HG02759 (cell line): Measurements from ENCODE around the gene NRP2.
A peak's percentile ranks its signal among the peaks of the same experiment; 100 is the strongest.

Experiments used
- ATAC-seq: cut with Tn5 transposase; IDR thresholded peaks from one replicate; pipeline ENCODE4 v1.9.1; 2021; ENCODE audit warnings: mild to moderate bottlenecking, moderate library complexity; ENCODE audit not compliant: unreplicated experiment

The NRP2 gene

DNA sequence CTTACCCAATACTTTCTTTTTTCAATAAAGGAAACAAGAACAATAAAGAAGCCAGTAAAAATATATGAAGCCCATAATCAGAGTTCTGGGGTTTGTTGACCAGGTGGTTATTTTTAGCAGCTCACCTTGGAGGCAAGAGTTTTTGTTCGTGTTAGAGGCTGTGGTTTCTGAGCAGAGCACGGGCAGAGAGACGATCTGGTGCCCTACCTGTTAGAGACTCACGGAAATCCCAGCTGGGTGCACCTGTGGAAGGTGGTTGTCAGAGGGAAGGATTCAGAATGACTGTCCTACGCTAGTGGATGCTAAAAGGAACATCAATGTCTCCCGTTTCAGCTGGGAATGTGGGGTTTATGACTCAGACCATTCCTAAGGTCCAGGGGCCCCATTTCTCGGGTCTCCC is 87.6 kb downstream of the NRP2 start:
- no peak for ATAC-seq

DNA sequence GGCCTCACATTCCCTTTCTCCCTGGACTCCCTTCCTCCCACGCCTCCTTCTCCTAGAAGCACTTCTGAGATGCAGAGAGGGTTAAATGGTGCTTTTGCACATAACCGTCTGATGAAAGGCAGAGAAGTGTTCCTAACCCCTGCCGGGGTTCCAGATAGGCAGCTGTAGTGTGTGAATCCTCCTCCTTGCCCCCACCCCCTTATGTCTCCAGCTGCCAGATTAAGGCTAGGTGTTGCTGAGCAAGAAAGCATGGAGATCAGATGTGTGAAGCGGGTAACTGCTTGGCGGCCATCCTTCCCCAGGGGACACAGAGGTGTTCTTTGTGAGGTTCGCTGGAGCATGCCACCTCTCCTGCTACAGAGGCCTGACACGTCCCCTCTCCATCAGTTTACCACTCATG is 88.3 kb downstream of the NRP2 start:
- no peak for ATAC-seq

DNA sequence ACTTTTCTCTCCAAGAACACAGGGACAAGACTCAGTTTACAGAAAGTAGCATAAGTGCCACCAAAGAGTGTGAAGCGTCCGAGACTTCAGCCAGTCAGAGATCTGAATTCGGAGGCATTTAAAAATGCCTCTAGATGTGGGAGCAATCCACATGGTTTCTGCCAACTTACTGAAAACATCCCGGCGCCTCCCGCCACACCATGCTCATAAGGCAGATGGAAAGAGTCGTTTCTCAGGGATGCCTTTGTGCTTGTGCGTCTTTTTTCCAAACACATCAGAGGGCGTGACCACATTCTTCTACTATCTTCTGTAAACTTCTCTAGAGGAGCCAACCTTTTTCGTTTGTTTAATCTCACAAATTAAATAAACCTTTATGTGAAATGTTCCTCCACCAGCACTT is 88.7 kb downstream of the NRP2 start:
- ATAC-seq, result no peak

DNA sequence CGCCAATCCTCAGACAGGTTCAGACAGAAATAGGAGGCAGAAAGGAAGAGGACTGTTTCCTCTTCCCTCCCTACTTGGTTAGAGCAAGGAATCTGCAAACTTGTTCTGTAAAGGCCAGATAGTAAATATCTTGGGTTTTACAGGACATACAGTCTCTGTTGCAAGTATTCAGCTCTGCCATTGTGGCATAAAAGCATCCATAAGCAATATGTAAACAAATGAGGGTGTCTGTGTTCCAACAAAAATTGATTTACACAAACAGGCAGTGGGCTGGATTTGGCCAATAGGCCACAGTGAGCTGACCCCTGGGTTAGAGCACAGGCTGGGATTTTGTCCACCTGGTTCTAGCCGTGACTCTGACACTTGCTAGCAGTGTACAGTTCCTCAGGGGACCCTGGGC is 89.4 kb downstream of the NRP2 start:
- ATAC-seq, result no peak

DNA sequence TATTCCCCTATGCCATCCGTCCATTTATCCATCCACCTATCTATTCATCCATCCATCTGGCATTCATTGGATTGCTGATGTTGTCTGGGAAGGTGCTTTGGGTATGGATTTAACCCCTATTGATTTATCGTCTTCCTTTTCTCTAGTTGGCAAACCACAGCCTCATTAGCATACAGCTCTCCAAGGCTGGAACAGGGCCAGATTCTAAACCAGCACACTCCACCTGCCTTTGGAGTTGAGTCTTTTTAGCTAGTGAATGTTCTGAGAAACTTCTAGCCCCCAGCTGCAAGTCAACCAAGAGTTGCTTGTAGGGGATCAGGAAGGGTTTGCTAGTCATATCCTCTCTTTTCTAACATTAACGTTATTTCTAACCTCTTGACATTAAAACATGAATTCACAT is 90.7 kb downstream of the NRP2 start:
- no peak for ATAC-seq

DNA sequence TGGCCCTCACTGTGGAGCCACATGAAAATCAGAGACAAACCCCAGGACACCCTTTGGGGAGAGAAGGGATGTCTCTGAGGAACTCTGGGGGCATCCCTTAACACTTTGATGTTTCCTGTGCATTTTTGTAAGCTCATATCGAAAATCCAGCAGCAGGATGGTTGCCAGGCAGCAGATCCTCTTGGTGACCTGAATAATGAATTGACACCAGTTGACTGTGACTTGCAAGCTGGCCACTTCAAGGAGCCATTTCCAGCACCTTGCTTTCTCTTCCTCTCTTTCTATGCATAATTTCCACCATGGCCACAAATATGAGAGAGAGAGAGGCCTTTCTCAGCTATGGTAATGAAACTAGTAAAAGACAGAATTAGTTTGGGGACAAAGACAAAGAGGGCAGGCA is 91.7 kb downstream of the NRP2 start:
- no peak for ATAC-seq

DNA sequence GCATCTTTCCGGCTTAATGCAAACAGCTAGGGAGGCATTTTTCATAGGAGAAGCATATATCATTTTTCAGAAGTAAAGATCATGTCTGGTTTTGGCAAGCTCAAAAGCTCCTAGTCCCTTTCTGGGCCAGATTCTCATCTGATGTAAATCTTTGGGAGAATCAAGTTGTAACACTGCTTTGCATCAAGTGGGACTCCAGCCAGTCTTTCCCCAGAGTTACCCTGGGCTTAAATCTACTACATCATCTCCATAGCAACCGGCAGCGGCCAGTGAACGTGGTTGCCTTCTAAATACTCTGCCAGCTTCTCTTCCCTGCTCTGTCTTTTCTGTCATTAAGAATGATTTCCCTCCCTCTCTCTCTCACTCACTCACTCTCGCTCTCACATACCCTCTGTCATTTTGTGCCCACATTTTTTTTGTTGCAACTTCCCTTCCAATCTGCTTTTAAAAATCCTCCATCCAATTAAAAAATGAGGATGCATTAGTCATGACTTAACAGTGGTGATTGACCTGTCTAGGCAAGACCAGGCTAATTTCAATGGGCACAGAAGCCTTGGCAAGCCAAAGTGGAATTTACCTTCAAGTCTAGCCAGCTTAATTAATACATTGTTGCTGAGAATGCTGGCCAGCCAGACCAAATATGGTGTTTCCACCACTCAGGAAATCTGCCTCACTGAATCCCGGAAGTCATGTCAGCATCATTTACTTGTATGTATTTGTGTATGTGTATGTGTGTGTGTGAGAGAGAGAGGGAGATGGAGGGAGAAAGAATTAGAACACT is 93.0 kb downstream of the NRP2 start:
- ATAC-seq, result no peak

DNA sequence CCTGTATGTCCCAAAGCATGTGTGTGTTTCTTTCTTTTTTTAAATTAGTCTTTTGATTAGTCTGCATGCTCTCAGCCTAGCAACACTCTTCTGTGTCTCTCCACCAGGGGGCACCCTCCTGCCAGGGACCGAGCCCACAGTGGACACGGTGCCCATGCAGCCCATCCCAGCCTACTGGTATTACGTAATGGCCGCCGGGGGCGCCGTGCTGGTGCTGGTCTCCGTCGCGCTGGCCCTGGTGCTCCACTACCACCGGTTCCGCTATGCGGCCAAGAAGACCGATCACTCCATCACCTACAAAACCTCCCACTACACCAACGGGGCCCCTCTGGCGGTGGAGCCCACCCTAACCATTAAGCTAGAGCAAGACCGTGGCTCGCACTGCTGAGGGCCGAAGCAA is 93.8 kb downstream of the NRP2 start:
- ATAC-seq, result peak; percentile 81

DNA sequence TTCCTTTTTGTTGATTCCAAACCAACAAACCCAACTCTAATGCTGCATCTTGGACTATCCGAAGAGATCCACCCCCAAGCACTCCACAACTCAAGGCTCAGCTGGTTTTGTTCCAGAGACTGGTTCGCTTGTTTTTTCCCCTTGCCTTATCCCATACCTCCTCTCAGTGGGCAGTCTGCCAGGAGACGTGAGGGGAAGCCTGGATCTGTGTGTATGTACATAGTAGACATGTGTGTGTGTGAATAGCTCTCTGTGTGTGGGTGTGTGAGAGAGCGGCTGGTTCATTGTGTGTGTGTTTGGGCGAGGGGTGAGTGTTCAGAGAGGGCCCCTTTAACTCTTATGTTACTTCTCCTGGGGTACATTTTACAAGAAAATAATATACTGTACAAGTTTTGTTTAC is 94.4 kb downstream of the NRP2 start:
- ATAC-seq, result no peak

DNA sequence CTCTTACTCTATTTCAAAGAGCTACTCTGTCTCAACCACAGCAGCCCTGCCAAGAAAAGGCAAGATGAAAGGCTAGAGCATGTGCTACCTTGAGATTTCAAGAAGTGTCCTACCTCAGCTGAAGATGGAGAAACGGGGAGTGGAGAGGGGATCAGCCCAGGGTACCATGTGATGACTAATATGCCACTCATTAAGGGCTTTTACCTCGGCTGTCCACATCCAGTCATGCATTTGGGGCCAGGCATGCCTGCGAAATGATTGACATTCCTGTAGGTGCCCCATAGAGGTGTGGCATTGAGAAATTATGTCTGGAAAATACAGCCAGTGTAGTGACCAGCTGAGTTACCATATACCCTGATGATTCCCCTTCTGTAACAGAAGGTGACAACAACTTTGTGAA is 96.1 kb downstream of the NRP2 start:
- no peak for ATAC-seq

DNA sequence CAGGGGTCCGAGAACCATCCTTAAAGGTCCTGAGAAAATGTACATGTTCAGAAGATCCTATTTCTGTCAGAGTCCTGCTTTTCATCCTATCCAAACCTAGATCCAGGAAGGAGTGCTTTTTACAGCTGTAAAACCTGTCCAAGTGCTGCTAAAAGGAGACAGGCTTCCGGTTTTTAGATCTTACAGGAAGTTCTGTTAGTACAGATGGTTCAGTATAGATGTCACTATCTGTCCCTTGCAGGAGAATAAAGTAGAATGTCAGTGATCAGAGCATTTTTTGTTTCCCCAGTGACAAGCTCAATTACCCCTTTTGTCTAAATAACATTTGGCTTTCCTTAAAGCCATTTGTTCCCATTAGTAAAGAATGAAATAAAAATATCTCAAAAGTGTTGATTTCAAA is 98.3 kb downstream of the NRP2 start:
- no peak for ATAC-seq

DNA sequence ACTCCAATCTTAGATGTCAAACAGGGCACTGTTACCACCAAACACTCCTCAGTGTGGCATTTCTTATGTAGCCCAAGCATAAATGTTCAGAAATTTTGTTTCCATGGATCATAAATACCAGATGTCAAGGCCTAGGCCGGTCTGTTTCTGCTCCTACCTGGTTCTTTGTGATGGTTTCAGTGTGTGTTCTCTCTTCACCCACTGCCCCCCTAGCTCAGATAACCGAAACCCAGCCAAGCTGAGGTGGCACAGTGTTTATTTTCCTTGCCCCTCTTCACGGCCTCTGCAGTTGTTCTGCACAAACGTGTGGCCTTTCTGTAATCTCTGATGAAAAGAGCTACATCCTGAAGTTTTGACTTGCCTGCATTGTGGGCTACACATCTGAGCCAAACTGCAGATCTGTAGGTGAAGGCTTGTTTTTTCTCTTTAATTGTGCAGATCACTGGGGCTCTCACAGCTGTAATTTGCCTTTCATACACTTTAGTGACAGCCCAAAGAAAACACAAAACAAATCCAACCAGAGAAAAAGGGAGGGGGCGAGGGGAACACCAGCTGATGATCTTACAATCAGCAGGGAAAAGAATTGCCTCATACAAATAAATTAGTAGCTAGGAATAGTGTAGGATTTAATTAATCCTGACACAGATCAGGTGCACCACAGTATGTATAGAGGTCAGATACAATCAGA is 99.1 kb downstream of the NRP2 start:
- ATAC-seq, result no peak

DNA sequence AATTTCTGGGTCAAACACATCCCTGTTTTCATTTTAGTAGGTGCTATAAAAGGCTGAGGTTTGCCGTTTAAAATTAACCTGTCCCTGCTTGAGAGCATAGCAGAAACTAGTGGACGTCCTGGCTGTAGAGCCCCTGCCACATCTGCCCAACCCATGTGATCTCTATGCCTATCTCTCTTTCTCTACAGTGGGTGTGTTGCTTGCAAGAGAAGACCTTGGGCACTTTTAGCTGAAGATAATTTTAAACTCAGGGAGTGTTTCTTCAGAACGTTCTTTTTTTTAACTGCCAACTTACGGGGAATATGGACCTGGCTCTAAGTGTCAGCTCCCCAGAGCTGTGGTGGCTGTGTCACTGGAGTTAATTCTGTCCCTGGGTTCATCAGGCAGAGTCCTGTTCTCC is 100.6 kb downstream of the NRP2 start:
- ATAC-seq, result no peak

DNA sequence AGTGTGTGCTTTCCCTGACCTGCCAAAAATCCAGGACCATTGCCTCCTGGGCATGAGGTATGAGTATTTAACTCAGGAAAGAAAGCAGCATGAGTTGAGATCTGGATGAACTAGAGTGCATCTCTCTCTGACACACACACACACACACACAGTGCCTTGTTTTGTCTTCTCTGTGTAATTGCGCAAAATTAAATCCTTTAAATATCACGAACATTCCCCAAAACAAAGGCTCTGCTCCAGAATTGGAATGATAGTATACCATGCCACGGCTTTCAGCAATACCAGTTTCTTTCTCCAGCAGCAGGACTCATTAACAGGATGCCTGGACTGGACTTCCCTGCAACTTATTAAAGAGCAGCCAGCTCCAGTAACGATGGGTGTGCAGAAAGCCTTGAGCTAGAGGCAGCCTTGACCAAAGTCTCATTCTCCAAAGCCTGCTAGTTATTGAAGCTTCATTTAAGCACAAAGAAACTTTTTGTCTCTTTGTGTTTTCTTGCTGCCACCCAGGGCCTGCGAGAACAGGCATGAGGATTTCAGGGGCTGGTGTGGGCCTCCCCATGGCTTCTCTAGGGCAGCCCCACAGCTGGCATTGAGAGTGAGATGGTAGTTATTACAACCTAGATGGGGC is 101.7 kb downstream of the NRP2 start:
- ATAC-seq, result no peak

DNA sequence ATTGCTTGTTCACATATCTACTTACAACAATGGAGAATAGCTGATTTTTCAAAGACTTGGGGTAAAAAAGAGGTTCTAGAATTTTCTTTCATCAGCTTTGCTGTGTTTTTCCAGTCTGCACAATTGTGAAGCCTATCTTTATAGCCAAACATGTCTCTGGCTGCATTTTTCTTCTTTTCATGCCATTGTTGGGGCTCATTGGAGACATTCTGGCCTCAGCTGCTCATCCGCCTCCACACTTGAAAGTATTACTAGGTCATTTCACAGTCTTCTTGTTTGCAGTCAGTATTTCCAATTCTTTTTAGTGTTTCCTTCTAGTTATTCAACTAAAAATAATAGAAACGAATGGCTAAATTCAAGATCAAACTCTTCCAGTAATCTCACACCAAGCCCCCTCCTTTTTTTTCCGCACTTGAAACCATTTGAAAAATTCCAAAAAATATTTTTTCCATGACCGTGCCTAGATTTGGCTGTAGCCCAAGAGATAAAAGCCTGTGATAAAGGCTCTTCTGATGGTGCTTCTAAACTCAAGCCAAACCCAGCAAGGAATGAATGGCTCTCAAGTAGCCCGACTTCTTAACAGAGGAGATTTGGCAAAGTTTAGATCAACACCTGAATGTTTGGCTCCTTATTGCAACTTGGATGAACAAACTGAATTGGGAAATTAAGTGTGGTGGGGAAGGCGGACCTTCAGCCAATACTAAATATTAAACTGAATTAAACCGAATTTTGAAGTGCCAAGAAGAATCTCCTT is 103.4 kb downstream of the NRP2 start:
- no peak for ATAC-seq

DNA sequence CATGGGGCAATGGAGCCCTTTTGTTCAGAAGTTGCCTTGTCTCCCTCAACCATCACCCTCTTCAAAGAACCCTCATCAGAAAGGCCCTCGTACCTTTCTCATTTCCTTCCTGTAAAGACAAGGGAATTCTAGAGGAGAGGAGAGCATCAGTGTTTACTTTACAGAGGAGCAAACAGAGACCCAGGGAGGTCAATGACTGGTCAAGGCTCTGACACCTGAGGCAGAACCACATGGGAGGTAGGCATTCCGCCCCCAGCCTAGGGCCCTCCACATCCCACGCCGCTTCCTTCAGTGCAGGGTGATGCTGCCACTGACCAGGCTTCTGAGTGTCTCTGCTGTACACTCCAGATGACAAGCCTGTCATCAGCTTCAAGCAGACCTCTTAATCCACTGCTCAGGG is 104.7 kb downstream of the NRP2 start:
- no peak for ATAC-seq

DNA sequence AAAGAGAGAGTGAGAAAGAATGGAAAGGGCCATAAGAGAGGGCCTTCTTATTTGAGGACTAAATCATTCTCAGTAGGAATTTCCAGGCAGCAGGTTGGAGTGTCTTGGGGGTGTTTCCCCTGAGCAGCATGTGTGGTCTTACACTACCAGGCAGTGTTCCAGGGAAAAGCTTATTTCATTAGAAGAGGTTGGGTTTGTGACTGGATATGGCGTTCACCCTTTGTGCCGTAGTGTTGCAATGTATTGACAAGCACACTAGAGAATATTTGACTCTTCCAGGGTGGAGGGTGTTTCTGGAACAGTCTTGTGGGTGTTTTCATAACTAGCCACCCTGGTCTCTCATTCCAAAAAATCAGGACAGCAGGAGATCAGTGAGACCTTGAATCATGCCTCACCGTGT is 105.5 kb downstream of the NRP2 start:
- no peak for ATAC-seq

DNA sequence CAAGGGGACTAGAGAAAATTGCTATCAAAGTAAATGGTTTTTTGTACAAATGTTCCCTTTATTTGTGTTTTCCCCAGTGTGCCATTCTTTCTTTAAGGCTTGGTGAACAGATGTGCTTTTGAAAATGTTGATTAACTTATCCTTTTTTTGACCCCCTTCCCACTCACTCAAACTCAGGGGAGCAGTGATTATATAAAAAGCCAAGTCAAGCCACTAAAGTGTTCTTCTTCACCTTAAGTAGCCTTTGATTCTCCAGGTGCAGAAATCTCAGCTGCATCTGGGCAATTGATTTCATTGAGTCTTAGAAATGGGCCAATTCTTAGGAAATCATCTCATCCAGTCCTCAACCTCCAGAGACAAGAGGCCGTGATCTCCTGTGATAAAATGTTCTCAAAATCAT is 107.6 kb downstream of the NRP2 start:
- ATAC-seq, result no peak

DNA sequence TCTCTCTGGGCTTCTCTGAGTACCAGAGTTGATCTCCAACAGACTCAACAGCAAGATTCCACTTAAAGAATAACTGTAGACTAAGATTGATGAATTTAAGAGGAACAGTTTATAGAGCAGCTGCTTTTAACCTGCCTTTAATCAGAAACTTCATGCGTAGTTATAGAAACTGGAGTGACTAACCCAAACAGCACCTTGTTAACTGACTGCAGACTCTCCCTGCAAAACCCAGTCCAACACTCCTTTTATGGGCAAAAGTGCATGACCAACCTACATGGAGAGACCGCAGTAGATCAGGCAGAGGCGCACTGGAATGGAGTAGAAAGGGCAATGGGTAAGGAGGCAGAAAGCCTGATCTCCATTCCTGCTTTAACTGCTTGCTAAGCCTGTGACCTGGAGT is 110.6 kb downstream of the NRP2 start:
- ATAC-seq, result no peak

DNA sequence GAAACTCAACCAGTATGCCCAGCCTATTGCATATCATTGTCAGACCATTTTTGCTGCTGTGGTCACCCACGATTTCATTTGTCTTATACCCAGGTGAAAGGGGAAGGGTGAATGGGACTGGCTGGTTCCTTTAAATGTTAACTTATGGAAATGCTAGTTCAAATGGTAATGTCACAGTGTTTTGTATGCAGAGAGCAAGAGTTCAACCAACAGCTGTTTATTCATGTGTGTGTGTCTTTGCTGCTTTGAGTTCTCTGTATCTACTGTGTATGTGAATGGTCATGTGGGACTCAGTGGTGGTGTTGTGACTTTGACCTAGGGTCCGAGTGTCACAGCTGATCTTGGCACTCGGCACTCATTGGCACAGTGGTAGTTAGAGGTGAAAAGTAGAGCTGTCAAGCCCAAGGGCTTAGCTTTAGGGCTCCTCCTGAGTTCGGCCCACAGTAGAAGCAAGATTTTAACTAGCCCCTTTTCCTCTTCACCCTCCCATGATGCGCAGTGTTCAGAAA is 114.6 kb downstream of the NRP2 start:
- no peak for ATAC-seq

DNA sequence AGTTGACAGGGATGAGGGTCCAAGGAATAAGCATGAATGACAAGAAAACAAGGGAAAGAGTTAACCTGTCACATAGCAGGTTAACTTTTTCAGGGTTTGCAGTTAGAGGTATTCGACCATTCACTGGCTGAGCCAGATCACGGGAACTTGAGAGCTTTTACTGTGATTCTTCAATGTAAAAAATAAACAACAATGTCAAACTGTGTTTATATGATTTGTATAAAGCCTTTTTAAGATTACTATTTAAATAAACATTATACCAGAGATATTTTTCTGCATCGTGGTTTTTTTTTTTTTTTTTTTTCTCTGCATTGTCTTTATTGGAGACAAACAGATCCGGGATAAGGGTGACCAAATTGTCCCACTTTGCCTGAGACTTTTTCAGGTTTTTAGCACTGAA is 115.6 kb downstream of the NRP2 start:
- no peak for ATAC-seq
